Measurements from ENCODE around the gene BPI. TPM values are rescaled to one million over a fixed set of nuclear protein-coding genes. Genes with fewer than 3 reads are reported as not detected.

The BPI gene
- total RNA-seq, 1 experiment from 2014 or later = not detected

GRCh38 chr20:38326309-38326708 is 22.4 kb downstream of the BPI start:
- H3K4me3 ChIP-seq (replicated peaks in 1 of 2; ENCODE audit: low read depth in 1 of 2, low read length in 2 of 2) = no peak overlapping the region
- H3K9me3 ChIP-seq (ENCODE audit: control insufficient read depth in 1 of 2, insufficient read depth in 1 of 2, low read depth in 1 of 2, low read length in 2 of 2) = no peaks in the 10 kb centered on the region
- TF ChIP-seq ZFX (IDR thresholded peaks at IDR 0.05) = no peak
- no peak overlapping the region for H3K27ac ChIP-seq (ENCODE audit: low read depth, low read length)
- H3K27me3 ChIP-seq (ENCODE audit: insufficient read depth, low read length) = peaks cover 5% of the 10 kb centered on the region; the same call in 1 of the 2 replicates
- CTCF ChIA-PET = no interaction called here
- H3K4me1 ChIP-seq (ENCODE audit: control insufficient read depth in 1 of 2, insufficient read depth in 2 of 2, low read length in 2 of 2) = no peaks in the 10 kb centered on the region
- H2AFZ ChIP-seq (ENCODE audit: low read depth, low read length, poor library complexity, severe bottlenecking) = no peak overlapping the region
- no peak for ATAC-seq
- H3K79me2 ChIP-seq (ENCODE audit: insufficient read depth, low read length) = no peaks in the 10 kb centered on the region
- no peak overlapping the region for H3K4me2 ChIP-seq (ENCODE audit: low read length)
- H4K20me1 ChIP-seq (ENCODE audit: insufficient read depth) = no peaks in the 10 kb centered on the region
- H3K9me2 ChIP-seq (ENCODE audit: insufficient read depth) = no peaks in the 10 kb centered on the region
- intact Hi-C loops (cut with micrococcal nuclease) = no loop called here
- no peaks in the 10 kb centered on the region for H3K36me3 ChIP-seq (ENCODE audit: control insufficient read depth in 1 of 2, insufficient read depth in 2 of 2, low read length in 2 of 2)
- no TSS peak for BruUV-seq (replicated peaks)
- no peak for DNase-seq (ENCODE audit: low read depth, low spot score)
- H3K9ac ChIP-seq (ENCODE audit: low read length) = no peak overlapping the region
- POLR2A ChIA-PET = no interaction called here
- RAD21 ChIA-PET (ENCODE audit: low non-redundant PET in 1 of 2, low total read pairs in 2 of 2, uncharacterized antibody in 2 of 2, unreplicated experiment in 2 of 2) = no interaction called here

GRCh38 chr20:38330638-38331037 is 26.7 kb downstream of the BPI start:
- Histone ChIP-seq H3K4me2 (ENCODE audit: low read length) (no peak overlapping the region), H4K20me1 (ENCODE audit: insufficient read depth) (no peaks in the 10 kb centered on the region), H3K9ac (ENCODE audit: low read length) (no peak overlapping the region), H3K4me1 (ENCODE audit: control insufficient read depth in 1 of 2, insufficient read depth in 2 of 2, low read length in 2 of 2) (no peaks in the 10 kb centered on the region), H2AFZ (ENCODE audit: low read depth, low read length, poor library complexity, severe bottlenecking) (no peak overlapping the region), H3K9me3 (ENCODE audit: control insufficient read depth in 1 of 2, insufficient read depth in 1 of 2, low read depth in 1 of 2, low read length in 2 of 2) (no peaks in the 10 kb centered on the region), H3K9me2 (ENCODE audit: insufficient read depth) (no peaks in the 10 kb centered on the region), H3K79me2 (ENCODE audit: insufficient read depth, low read length) (no peaks in the 10 kb centered on the region), H3K4me3 (replicated peaks in 1 of 2; ENCODE audit: low read depth in 1 of 2, low read length in 2 of 2) (no peak overlapping the region), H3K27ac (ENCODE audit: low read depth, low read length) (no peak overlapping the region), H3K27me3 (ENCODE audit: insufficient read depth, low read length) (peaks cover 8% of the 10 kb centered on the region; the same call in 1 of the 2 replicates), H3K36me3 (ENCODE audit: control insufficient read depth in 1 of 2, insufficient read depth in 2 of 2, low read length in 2 of 2) (no peaks in the 10 kb centered on the region)
- ChIA-PET RAD21 (ENCODE audit: low non-redundant PET in 1 of 2, low total read pairs in 2 of 2, uncharacterized antibody in 2 of 2, unreplicated experiment in 2 of 2) (no interaction called here), POLR2A (no interaction called here), CTCF (interaction anchor here (3.4 kb wide), 1 partner anchor 9 kb away, joined by 9 read pairs; no protein-coding TSS in a partner anchor)
- DNase-seq (ENCODE audit: low read depth, low spot score) = no peak
- BruUV-seq (replicated peaks) = no TSS peak
- intact Hi-C loops (cut with micrococcal nuclease) = no loop called here
- TF ChIP-seq CEBPB (IDR thresholded peaks at IDR 0.05; ENCODE audit: low read depth) (no peak), RAD21 (IDR thresholded peaks at IDR 0.05; ENCODE audit: low read depth) (no peak), CTCF (IDR thresholded peaks at IDR 0.05 in 2 of 3, conservative IDR thresholded peaks at IDR 0.05 in 1 of 3; ENCODE audit: borderline replicate concordance in 1 of 3, insufficient read depth in 1 of 3, low read depth in 2 of 3, low read length in 2 of 3) (no peak), FOSL1 (IDR thresholded peaks at IDR 0.05; ENCODE audit: low read depth) (no peak), MAX (IDR thresholded peaks at IDR 0.05) (no peak), ZNF274 (IDR thresholded peaks at IDR 0.05; ENCODE audit: low read depth, low read length) (no peak), SIN3A (IDR thresholded peaks at IDR 0.05; ENCODE audit: low read depth) (no peak), ZFX (IDR thresholded peaks at IDR 0.05) (no peak), CBX3 (IDR thresholded peaks at IDR 0.05; ENCODE audit: low read depth) (no peak), REST (IDR thresholded peaks at IDR 0.05; ENCODE audit: low read depth) (no peak), ELF1 (IDR thresholded peaks at IDR 0.05; ENCODE audit: borderline replicate concordance, low read depth) (no peak), TCF7L2 (IDR thresholded peaks at IDR 0.05; ENCODE audit: borderline replicate concordance, extremely low read depth, insufficient read depth, insufficient read length) (no peak)
- no peak for ATAC-seq
